Hematopoietic multipotent progenitor cell treated with erythropoietin and hydrocortisone succinate and interleukin-3 and kit ligand, for 6 days (in vitro differentiated cells): ENCODE measurements around the gene CXCR5.

ENCODE experiments used
- DNase-seq: peaks from one replicate; pipeline ENCODE4 v3.0.0-alpha.2; 2015

Gene CXCR5, protein sequence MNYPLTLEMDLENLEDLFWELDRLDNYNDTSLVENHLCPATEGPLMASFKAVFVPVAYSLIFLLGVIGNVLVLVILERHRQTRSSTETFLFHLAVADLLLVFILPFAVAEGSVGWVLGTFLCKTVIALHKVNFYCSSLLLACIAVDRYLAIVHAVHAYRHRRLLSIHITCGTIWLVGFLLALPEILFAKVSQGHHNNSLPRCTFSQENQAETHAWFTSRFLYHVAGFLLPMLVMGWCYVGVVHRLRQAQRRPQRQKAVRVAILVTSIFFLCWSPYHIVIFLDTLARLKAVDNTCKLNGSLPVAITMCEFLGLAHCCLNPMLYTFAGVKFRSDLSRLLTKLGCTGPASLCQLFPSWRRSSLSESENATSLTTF

DNA sequence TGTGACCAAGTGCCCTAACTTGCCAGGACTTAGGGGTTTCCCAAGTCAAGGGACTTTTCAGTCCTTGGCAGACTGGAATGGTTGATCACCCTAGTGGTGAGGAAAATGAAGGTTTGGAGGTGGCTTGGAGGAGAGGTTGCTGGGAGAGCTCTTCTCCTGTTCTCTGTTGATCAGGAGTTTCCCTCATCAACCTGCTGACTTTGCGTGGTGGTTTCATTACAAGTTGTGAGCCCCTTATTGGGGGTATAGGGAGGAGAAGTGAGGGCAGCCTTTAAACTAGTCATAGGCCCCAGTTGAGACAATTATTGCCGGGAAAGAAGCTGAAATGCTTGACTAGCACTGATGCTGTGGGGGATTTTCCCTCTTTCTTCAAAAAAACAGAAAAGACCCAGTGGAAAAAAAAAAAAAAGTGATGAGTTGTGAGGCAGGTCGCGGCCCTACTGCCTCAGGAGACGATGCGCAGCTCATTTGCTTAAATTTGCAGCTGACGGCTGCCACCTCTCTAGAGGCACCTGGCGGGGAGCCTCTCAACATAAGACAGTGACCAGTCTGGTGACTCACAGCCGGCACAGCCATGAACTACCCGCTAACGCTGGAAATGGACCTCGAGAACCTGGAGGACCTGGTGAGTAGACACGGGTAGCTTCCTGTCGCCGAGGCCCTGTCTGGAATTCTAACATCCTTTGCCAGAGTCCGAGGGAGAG is at the start of gene CXCR5:
TSS of gene CXCR5 (plus strand) at position 525 of the 704 bp plus-strand sequence. CDS start at position 575, 50 bp downstream.
- DNase-seq, result no peak

DNA sequence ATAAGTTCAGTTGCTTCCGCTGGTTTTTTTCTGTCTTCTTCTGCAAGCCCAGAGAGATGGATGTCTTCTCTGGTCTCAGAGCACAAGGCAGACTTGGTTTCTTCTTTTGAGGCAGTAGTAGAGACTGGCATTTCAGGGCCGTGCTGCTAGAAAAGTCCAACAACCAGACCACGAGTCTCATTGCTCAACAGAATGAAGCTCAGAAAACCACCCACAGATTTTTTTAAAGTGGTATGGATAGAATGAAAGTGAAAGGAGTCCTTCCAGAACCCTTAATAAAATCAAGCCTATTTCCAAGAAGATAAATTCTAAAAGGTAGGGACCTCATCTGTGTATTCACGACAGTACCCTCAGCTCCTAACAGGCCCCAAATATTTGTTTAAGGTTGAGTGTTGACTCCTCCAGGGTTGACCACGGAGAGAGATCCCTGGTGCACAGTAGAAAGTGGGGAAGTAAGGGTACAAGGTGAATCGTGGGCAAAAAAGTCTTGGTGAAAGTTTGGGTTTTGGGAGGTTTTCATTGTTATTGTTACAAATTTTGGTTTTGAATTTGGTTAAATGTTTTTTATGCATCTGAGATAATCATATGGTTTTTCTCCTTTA is 49.2 kb upstream of the CXCR5 start:
- DNase-seq, result no peak

DNA sequence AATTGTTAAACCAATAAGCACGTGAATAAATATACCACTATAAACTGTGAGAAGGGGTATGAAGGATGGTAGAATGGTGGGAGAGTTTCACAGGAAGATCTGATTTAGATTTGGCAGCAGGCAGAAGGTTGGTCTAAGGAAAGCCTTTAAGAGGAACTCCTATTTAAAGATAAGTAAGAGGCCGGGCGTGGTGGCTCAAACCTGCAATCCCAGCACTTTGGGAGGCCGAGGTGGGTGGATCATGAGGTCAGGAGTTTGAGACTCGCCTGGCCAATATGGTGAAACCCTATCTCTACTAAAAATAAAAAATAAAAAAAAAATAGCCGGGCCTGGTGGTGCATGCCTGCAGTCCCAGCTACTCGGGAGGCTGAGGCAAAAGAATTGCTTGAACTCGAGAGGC is 45.8 kb upstream of the CXCR5 start:
- DNase-seq, result no peak

DNA sequence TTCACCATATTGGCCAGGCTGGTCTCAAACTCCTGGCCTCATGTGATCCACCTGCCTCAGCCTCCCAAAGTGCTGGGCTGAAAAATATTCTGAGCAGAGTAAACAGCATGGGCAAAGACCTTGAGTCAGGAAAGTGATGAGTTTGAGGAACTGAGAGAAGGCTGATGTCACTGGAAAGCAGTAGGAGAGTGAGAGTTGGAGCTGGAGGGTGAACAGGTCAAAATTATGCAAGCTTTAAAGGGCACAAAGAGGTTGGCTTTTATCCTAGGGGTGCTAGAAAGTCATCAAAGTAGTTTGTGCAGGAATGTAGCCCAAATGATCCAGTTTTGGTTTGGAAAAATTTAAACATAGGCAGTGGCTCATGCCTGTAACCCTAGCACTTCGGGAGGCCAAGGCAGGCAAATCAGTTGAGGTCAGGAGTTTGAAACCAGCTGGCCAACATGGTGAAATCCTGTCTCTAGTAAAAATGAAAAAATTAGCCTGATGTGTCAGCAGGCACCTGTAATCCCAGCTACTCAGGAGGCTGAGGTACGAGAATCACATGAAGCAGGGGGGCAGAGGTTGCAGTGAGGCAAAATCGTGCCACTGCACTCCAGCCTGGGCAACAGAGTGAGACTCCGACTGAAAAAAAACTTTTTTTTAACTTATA is 44.7 kb upstream of the CXCR5 start:
- DNase-seq, result no peak

DNA sequence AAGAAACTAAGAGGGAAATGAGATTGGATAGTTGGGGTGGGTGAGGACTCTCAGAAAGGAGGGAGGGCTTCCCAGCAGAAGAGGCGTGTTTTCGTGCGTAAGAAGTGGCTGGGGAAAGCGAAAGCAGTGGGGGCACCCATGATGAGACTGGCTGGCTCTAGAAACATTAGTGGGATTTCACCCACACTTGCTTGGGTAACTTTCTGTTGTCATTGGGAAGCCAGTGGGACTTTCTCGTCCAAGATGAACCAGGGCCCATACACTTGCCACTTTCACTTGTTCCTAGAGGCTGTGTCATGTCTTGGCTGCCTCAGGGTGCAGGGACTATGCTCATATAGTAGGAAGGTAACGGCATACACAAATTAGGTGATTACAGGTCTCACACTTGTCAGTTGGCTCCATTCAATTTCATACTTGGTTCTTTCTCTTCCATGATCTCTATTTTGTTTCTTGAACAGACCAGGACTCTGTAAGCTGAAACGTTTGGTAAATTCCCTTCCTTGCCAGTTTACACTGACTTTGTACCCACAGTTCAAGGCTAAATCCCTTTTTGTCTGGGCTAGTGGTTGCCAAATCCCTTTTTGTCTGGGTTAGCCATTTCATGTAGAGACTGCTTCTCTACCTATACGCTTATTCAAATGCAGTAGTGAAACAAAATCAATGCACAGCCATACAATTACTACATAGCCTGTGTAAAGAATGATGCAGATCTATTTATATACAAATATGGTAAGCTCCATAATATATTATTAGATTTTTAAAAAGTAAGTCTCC is 42.0 kb upstream of the CXCR5 start:
- no peak for DNase-seq

DNA sequence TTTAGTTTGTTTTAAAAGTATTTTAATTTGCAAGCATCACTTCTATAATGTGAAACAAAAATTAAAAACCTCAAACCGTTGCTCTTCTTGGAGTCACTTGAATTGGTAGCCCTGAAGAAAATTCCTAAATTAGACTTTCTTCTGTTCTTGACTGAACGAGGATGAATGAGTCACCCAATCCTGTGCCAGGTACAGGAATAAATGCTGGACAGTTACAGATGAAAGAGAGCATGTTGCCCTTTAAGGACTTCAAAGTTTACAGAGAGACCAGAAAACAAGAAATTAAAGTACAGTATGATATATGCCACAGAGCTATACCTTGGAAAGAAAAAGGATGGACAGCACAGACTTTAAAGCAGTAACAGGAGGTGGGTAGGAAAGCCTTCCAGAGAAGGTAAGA is 41.3 kb upstream of the CXCR5 start:
- no peak for DNase-seq

DNA sequence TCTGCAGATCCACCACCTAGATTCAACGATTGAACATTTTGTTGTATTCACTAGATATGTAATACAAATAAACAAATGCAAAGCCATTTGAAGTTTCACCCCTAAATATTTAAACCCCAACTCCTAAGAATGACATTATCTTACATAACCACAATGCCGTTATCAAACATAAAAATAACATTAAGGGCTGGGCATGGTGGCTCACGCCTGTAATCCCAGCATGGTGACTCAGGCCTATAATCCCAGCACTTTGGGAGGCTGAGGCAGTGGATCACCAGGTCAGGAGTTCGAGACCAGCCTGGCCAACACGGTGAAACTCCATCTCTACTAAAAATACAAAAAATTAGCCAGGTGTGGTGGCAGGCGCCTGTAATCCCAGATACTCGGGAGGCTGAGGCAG is 40.8 kb upstream of the CXCR5 start:
- DNase-seq, result peak; percentile 66

DNA sequence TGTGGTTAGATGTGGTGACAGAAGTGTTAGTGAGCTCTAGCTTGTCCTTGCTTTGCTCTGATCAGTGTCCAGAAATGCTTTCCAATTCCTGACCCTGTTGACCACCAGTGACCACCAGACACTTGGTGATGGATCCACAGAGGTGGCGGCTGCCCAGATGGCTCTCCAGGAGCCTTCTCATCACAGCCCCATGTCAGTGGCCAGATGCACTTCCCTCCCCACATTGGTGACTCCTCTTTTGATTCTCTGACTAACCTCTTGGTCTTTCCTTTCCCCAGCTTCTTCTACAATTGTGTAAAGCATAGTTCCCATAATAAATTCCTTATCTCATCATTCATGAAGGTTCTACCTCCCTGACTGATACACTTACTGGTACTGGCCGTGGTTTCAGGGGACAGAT is 40.1 kb upstream of the CXCR5 start:
- no peak for DNase-seq

DNA sequence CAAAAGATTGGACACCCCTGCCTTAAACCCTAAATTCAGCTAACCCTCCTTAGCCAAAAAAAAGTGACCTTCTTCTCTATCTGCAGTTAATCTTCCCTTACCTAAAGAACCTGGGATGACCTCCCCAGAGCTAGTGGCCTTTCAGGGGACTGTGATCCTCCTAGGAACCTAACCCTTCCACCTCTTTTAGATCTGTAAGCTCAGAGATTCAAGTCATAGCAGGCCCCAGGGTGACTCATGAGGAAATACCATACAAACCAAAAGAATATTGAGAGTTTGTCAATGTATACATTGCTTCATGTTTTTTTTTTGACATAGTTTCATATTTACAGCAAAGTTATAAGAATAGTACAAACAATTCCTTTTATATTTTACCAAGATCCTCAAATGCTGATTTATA is 38.3 kb upstream of the CXCR5 start:
- peak; percentile 40 for DNase-seq

DNA sequence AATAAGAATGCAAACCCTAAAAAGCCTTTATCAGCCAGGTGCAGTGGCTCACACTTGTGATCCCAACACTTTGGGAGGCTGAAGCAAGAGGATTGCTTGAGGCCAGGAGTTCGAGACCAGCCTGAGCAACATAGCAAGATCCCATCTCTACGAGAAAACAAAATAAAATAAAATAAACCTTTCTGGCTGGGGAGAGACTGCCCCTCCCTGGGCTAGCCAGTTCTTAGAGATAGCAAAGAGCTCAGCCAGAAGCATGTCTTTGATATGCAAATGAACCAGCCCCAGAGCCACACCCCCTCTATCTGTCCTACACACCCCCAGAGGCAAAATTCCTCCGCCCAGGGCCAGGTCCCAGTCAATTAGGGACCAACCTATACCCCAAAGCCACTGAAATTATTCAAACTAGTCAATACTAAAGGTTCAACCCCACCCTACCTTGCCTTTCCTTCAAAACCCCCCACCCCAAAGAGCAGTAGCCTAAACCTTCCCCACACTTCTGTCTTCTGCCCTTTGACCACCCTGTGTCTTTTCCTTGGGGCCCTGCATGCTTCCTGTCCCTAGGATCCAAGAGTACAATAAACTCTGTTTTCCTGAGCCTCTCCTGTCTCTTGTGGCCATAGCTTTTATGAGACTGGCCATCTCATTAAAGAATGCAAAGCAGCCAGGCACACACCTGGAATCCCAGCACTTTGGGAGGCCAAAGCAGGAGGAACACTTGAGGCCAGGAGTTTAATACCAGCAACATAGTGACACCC is 37.3 kb upstream of the CXCR5 start:
- DNase-seq, result peak; percentile 93

DNA sequence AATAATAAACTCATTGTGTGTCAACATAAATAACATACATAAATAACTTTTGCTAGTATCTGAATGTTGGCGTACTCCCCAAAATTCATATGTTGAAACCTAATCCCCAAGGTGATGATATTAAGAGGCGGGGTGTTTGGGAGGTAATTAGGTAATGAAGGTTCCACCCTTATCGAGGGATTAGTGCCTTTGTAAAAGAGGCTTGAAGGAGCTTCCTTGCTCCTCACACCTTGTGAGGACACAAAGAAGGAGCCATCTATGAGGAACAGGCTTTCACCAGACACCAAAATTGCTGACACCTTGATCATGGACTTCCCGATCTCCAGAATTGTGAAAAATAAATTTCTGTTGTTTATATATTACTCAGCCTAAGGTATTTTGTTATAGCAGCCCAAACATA is 33.9 kb upstream of the CXCR5 start:
- DNase-seq, result no peak

DNA sequence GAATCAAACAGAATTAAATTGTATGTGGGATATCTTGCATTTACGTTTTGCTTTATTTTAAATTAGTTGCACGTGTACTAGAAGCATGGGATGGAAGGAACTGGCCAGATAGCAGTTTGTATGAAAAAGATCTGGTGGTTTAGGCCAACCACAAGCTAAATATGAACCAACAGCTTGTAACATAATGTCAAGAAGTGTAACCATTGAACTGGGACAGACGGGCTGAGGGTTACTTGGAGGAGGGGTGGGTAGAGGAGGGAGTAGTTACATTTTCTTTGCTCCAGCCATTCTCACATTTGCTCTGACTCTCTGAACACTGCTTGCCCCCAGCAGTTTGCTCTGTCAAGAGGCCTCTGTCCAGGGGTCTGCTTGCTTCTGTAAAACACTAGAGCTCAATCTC is 31.7 kb upstream of the CXCR5 start:
- DNase-seq, result peak; percentile 28

DNA sequence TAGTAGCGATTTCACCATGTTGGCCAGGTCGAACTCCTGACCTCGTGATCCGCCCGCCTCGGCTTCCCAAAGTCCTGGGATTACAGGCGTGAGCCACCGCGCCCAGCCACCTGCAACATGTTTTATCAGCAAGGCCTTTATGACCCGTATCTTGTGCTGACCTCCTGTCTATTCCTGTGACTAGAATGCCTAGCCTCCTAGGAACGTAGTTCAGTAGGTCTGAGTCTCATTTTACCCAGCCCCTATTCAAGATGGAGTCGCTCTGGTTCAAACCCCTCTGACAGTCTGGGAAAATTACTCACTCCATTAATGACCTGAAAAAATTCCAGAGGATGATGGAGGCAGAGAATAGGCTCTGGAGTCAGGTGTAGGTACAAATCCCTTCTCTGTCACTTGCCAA is 30.0 kb upstream of the CXCR5 start:
- DNase-seq, result no peak

DNA sequence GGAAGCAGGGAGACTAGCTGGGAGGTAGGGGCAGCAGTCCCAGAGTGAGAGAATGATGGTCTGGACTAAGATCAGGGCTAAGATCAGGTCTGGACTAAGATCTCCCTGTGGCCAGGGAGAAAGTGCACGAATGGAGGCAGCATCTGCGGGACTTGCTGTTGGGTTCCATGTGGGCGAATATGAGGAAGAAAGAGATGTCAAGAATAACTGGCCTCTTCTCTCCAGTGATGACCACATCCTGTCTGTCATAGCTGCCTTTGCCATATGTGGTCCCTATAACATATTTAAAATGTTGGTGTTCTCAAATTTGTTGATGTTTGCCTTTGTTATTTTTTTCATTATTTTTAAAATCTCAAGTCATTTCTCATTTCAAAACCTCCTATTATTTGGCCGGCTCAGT is 27.4 kb upstream of the CXCR5 start:
- DNase-seq, result no peak

DNA sequence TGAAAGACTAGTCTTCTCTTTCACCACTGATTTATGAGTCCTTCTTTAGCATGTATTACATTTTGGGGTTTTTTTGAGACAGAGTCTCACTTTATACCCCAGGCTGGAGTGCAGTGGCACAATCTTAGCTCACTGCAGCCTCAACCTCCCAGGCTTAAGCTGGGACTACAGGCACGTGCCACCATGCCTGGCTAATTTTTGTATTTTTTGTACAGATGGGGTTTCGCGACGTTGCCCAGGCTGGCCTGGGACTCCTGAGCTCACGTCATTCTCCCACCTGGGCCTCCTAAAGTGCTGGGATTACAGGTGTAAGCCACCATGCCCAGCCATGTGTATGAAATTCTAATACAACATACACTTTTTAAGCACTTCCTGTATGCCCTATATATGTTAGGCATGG is 26.3 kb upstream of the CXCR5 start:
- DNase-seq, result no peak

DNA sequence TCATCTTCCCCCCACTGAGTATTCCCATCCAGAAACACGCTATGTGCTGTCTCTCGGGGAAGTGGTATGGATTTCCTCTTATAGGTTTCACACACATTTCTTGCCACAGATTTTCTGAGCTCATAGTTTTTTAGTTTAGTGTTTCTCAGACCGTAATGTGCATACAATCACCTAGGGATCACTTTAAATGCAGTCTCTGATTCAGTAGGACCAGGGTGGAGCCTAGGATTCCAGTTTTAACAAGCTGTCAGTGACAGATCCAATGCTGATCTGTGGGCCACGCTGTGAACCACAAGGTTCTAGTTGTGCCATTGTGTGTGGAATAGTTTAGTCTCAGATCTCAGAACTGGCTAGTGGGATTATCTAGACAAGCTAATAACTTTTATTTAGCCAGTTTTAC is 23.7 kb upstream of the CXCR5 start:
- DNase-seq, result no peak

DNA sequence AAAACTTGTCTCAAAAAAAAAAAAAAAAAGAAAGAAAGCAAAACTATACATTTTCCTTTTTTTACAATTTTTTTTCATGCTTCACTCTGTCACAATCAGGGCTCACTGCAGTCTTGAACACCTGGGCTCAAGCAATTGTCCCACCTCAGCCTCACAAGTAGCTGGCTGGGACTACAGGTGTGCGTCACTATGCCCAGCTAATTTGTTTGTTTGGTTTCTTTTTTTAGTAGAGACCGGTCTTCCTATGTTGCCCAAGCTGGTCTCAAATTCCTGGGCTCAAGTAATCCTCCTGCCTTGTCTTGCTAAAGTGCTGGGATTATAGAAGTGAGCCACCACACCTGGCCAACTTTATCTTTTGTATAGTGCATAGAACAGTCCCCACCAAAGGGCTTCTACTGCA is 15.0 kb upstream of the CXCR5 start:
- peak; percentile 0 for DNase-seq

DNA sequence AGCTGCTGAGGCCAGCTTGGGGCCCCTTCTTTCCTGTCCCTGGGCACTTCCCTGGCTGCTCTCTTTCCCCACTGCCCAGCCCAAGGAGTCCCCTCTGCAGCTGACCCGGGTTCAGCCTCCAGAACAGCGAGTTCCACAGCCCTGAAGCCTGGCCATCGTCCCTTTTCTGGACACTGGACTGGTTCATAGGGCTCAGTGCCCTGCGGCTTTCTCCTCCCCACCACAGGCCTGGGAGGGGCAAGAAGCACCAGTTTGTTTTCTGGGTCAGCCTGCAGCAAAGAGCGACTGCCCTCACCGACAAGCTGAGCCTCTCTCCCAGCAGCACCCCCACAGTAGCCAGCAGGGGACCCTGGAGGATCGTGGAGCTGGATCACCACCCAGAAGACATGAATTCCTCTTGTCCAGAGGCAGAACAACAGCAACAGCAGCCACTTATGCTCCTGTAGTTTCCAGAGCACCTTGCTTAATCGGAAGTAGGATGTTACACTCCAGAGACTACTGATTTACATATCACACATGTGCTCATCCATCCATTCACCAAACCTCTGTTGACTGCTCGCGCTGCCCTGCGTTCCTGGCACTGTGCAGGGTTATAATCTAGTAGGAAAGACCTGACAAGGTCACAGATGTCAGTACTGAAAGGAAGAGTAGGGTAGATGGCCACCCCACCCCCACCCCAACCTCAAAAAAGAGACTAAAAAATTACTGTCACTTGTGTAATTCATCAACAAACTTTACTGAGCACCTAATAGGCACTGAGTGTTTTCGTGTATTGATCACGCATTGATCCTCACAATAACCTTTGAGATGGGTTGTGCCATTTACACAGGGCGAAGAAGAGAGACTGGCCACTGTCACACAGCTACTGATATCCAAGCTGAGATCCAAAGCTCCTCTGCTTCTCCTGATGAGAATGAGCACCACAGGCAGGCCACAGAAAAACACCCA is 13.0 kb upstream of the CXCR5 start:
- DNase-seq, result no peak

DNA sequence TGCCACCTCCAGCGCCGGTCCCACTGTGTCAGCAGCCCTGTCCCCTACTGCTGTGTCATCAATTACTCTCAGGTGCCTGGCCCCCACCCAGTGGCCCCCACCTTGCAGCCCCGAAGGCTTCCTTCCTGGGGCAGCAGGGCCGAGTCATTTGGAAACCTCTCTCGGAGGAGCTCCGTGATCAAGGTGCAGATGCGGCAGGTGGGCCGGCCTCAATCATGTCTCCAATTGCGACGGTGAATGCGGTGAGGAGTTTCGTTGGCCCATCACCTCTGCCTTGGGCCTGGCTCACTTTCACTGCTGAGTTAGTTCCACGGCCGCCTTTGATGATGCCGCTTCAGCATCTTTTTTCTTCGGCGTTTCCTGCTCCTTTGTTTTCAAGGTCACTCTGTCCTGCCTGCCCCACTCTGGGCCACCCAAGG is 11.3 kb upstream of the CXCR5 start:
- DNase-seq, result no peak

DNA sequence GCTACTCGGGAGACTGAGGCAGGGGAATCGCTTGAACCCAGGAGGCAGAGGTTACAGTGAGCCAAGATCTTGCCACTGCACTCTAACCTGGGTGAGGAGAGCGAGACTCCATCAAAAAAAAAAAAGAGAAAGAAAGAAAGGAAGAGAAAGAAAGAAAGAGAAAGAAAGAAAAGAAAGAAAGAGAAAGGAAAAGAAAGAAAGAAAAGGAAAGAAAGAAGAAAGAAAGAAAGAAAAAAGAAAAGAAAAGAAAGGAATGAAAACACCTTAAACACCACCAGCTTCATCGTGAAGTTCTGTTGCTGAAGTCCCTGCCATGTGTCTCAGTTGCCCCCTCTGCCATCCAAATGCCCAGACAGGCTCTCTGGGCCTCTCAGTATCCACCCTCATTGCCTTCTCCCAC is 9.9 kb upstream of the CXCR5 start:
- no peak for DNase-seq

DNA sequence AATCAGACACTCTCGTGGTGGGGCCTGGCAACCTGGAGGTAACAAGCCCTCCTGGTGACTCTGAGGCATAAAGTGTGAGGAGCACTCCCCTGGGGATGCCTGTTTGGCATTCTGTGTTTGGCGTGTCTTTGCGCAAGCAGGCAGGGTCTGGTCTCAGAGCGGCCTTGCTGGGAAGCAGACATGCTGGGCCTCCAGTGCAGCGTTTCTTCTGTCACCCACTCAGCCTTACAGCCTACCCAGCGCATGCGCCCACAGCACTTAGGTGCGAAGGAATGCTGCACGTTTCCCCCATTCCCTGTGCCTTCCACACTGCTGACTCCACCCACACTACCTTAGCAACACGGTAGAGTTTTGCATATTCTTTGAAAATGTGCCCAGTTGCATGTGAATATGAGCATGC is 7.4 kb upstream of the CXCR5 start:
- no peak for DNase-seq
